ENCODE data around the gene LSM12. TPM values are rescaled to one million over a fixed set of nuclear protein-coding genes. Genes with fewer than 3 reads are reported as not detected.

Gene LSM12
- polyA plus RNA-seq, 3 donors: 24.7 to 65.8 (median 64.4) TPM

DNA sequence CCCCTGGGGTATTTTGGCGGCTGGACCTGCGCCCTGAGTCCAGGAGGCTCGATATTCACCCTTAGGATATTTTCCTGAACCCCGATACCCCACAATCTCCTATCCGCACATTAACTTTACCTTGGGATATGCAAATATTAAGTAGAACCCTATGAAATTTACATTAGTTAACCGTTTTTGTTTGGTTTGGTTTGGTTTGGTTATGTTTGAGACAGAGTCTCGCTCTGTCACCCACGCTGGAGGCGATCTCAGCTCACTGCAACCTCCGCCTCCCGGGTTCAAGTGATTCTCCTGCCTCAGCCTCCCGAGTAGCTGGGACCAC is 71.4 kb downstream of the LSM12 start:
- no peak overlapping the region for H3K9ac ChIP-seq (ENCODE audit: insufficient read depth, low read length, poor library complexity, severe bottlenecking)
- 27% methylated on average over 6 of the region's 12 CpGs for WGBS (ENCODE audit: insufficient coverage)
- Mint-ChIP-seq H3K27me3 (ENCODE audit: low read depth in 3 of 3) (peaks cover 27 to 51% (median 44%) of the 10 kb centered on the region in 3 donors), H3K4me1 (peaks cover 7% of the 10 kb centered on the region), H3K27ac (no peak overlapping the region), H3K4me3 (peak overlapping the region in 1 of 2 donors; percentile 51), H3K9me3 (peaks cover 0 to 9% (median 0%) of the 10 kb centered on the region in 7 donors), H3K36me3 (no peaks in the 10 kb centered on the region)
- peaks cover 0 to 7% of the 10 kb centered on the region in 2 donors for H3K9me3 ChIP-seq (replicated peaks in 1 of 2; ENCODE audit: control insufficient read depth in 1 of 2, insufficient read depth in 1 of 2, low read length in 2 of 2)
- TF ChIP-seq, protein P1, sequence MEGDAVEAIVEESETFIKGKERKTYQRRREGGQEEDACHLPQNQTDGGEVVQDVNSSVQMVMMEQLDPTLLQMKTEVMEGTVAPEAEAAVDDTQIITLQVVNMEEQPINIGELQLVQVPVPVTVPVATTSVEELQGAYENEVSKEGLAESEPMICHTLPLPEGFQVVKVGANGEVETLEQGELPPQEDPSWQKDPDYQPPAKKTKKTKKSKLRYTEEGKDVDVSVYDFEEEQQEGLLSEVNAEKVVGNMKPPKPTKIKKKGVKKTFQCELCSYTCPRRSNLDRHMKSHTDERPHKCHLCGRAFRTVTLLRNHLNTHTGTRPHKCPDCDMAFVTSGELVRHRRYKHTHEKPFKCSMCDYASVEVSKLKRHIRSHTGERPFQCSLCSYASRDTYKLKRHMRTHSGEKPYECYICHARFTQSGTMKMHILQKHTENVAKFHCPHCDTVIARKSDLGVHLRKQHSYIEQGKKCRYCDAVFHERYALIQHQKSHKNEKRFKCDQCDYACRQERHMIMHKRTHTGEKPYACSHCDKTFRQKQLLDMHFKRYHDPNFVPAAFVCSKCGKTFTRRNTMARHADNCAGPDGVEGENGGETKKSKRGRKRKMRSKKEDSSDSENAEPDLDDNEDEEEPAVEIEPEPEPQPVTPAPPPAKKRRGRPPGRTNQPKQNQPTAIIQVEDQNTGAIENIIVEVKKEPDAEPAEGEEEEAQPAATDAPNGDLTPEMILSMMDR (IDR thresholded peaks at IDR 0.05): peak; percentile 42
- H4K20me1 ChIP-seq (ENCODE audit: insufficient read depth, low read length): no peaks in the 10 kb centered on the region
- no peaks in the 10 kb centered on the region for H3K79me2 ChIP-seq (ENCODE audit: insufficient read depth, low read length)
- intact Hi-C loops (cut with micrococcal nuclease): loop anchor here (1.0 to 2.0 kb wide), 2 partner anchors 50 to 51 kb away; no protein-coding TSS in a partner anchor
- no peaks in the 10 kb centered on the region for H3K36me3 ChIP-seq (replicated peaks in 1 of 2; ENCODE audit: control insufficient read depth in 1 of 2, insufficient read depth in 2 of 2, low read length in 2 of 2)
- H2AFZ ChIP-seq (ENCODE audit: insufficient read depth, low read depth, low read length, poor library complexity, severe bottlenecking): peak overlapping the region; percentile 55
- H3K4me2 ChIP-seq (replicated peaks; ENCODE audit: extremely low read depth, low read length, poor library complexity, severe bottlenecking): peak overlapping the region; percentile 33
- peaks cover 7% of the 10 kb centered on the region in 2 donors for H3K4me1 ChIP-seq (ENCODE audit: control insufficient read depth in 1 of 2, insufficient read depth in 2 of 2, low read length in 2 of 2)
- peaks cover 12 to 38% of the 10 kb centered on the region in 2 donors for H3K27me3 ChIP-seq (ENCODE audit: control insufficient read depth in 2 of 2, insufficient read depth in 2 of 2, low read length in 2 of 2)
- DNase-seq: no peak
- no peak overlapping the region for H3K4me3 ChIP-seq (replicated peaks in 1 of 3; ENCODE audit: low read depth in 2 of 3, low read length in 3 of 3)
- H3K27ac ChIP-seq (ENCODE audit: low read depth in 1 of 2, low read length in 2 of 2): no peak overlapping the region

DNA sequence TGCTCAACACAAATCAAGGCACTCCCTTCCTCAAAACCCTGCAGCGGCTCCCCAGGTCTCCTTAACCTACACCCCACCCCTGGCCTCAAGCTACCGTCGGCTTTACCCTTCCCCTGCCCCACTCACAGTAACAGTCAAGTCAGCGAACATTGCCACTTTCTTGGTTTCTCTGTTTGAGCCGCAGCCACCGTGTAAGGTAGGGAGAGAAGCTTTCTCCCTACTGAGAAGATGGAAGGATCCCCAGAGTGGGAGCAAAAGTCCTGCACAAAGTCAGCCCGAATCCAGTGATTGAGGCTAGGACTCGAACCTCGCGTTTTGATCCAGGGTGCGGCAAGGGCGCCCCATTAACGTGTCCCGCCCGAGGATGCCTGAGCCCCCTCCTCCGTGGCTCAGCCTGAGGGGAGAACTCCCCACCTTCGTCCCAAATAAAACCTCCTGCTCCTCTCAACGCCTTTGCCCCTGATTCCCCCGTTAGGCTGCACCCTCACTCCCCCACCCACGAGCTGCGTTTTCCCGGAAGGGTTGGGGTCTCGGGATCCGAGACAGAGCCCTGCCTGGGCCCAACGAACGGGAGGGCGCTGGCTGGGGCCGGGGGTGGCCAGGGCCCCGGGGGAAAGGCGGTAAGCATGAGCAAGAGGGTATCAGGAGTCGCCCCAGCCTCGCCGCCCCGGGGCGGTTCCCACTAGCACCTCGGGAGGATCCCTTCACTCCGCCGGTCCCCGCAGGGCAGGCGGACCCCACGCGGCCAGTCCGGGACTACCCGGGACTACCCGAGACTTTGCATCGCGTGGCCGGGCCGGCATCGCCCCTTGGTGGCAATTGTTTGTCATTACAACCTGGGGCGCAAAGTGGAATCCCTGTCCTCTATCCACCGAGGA is 72.0 kb downstream of the LSM12 start:
- Histone ChIP-seq H2AFZ (ENCODE audit: insufficient read depth, low read depth, low read length, poor library complexity, severe bottlenecking) (peak overlapping the region; percentile 55), H3K9me3 (replicated peaks in 1 of 2; ENCODE audit: control insufficient read depth in 1 of 2, insufficient read depth in 1 of 2, low read length in 2 of 2) (peaks cover 0 to 7% of the 10 kb centered on the region in 2 donors), H3K4me1 (ENCODE audit: control insufficient read depth in 1 of 2, insufficient read depth in 2 of 2, low read length in 2 of 2) (peaks cover 7% of the 10 kb centered on the region in 2 donors), H3K27me3 (ENCODE audit: control insufficient read depth in 2 of 2, insufficient read depth in 2 of 2, low read length in 2 of 2) (peaks cover 12 to 38% of the 10 kb centered on the region in 2 donors), H3K9ac (ENCODE audit: insufficient read depth, low read length, poor library complexity, severe bottlenecking) (no peak overlapping the region), H3K27ac (ENCODE audit: low read depth in 1 of 2, low read length in 2 of 2) (no peak overlapping the region), H3K79me2 (ENCODE audit: insufficient read depth, low read length) (no peaks in the 10 kb centered on the region), H3K36me3 (replicated peaks in 1 of 2; ENCODE audit: control insufficient read depth in 1 of 2, insufficient read depth in 2 of 2, low read length in 2 of 2) (no peaks in the 10 kb centered on the region), H3K4me3 (replicated peaks in 1 of 3; ENCODE audit: low read depth in 2 of 3, low read length in 3 of 3) (no peak overlapping the region), H4K20me1 (ENCODE audit: insufficient read depth, low read length) (no peaks in the 10 kb centered on the region), H3K4me2 (replicated peaks; ENCODE audit: extremely low read depth, low read length, poor library complexity, severe bottlenecking) (peak overlapping the region; percentile 33)
- intact Hi-C loops (cut with micrococcal nuclease): loop anchor here (1.0 to 2.0 kb wide), 2 partner anchors 50 kb away; no protein-coding TSS in a partner anchor
- Mint-ChIP-seq H3K36me3 (no peaks in the 10 kb centered on the region), H3K9me3 (peaks cover 0 to 9% (median 0%) of the 10 kb centered on the region in 7 donors), H3K27ac (peak overlapping the region in 1 of 7 donors; percentile 5), H3K27me3 (ENCODE audit: low read depth in 3 of 3) (peaks cover 25 to 51% (median 44%) of the 10 kb centered on the region in 3 donors), H3K4me1 (peaks cover 7% of the 10 kb centered on the region), H3K4me3 (peak overlapping the region in 1 of 2 donors; percentile 58)
- TF ChIP-seq, protein P1 (IDR thresholded peaks at IDR 0.05): peak; percentile 86
- peak; percentile 34 to 61 (median 52) for DNase-seq
- WGBS (ENCODE audit: insufficient coverage): 9% methylated on average over 44 of the region's 52 CpGs
